Esophagus squamous epithelium (tissue), 4 donors: ENCODE measurements around the gene CCDC78.

Source experiments
- POLR2A ChIP-seq, 4 donors: fragments of 450-650 bp; IDR thresholded peaks; one replicate each; pipeline ENCODE4 v1.6.1; 2017; ENCODE audit warnings: antibody characterized with exemption in 4 of 4, mild to moderate bottlenecking in 4 of 4, moderate library complexity in 3 of 4
- TF ChIP-seq, protein P1 (sequence below), 6 experiments: fragments of 450-650 bp in 4 of 6; fragments of 200-600 bp in 2 of 6; sonication (generic) in 2 of 6; IDR thresholded peaks; one replicate each; pipeline ENCODE4 v1.5.1; 2016 to 2019; ENCODE audit warnings: antibody characterized with exemption in 6 of 6, mild to moderate bottlenecking in 4 of 6, moderate library complexity in 4 of 6

DNA sequence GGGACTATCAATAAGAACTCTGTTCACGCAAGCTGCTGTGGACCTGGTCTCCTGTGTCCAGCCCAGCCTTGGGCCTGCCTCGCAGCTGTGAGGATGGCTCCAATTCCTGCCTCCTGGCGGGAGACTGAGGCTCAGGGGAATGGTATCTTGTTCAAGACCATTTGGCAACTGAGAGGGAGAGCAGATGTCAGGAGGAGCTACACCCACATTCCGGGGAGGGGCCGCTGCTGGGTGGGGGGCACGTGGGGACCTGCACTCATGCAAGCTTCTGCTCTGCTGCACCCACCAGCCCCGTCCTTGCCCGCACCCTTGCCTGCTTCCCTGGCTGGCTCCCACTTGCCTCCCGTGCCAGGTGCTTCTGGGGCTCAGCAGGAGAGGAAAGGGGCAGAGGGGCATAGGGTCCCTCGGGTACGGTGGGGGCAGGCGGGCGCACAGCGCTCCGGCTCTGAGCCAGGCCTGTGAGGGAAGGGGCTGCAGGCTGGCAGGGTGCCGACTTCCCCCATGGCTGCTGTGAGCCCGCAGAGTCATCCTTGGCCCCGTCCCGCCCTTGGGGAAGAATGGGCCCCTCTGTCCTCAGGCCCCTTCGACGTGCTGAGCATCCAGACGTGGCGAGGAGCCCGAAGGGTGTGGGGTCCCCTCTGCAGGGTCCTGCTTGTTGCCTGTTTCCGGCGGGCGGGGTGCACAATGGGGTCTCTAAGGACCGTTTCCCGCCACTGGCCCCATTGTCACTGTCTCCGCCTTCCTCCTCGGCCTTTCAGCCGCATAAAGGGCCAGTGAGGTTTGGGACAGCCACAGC lies 8.6 kb downstream of the CCDC78 start:
- TF ChIP-seq, protein P1, sequence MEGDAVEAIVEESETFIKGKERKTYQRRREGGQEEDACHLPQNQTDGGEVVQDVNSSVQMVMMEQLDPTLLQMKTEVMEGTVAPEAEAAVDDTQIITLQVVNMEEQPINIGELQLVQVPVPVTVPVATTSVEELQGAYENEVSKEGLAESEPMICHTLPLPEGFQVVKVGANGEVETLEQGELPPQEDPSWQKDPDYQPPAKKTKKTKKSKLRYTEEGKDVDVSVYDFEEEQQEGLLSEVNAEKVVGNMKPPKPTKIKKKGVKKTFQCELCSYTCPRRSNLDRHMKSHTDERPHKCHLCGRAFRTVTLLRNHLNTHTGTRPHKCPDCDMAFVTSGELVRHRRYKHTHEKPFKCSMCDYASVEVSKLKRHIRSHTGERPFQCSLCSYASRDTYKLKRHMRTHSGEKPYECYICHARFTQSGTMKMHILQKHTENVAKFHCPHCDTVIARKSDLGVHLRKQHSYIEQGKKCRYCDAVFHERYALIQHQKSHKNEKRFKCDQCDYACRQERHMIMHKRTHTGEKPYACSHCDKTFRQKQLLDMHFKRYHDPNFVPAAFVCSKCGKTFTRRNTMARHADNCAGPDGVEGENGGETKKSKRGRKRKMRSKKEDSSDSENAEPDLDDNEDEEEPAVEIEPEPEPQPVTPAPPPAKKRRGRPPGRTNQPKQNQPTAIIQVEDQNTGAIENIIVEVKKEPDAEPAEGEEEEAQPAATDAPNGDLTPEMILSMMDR (IDR thresholded peaks at IDR 0.05): no peak
- no peak for TF ChIP-seq POLR2A (IDR thresholded peaks at IDR 0.05)
